MM.1S (cell line): Measurements from ENCODE around the gene TNIK.

Experiments used
- DNase-seq: peaks from one replicate; pipeline ENCODE4 v3.0.0-alpha.2; 2015
- H2AFZ ChIP-seq: fragments of 300-600 bp; sonication (generic); 2 replicates; pipeline ENCODE4 v1.6.0; 2016; ENCODE audit warnings: antibody characterized with exemption, low read length
- H3F3A ChIP-seq: fragments of 300-600 bp; sonication (generic); 2 replicates; pipeline ENCODE4 v1.6.1; 2016; ENCODE audit warnings: mild to moderate bottlenecking, antibody characterized with exemption, low read length, moderate library complexity, mixed read lengths; ENCODE audit not compliant: insufficient read depth
- H3K27ac ChIP-seq: fragments of 300-600 bp; sonication (generic); 2 replicates; pipeline ENCODE4 v1.5.1; 2016; ENCODE audit warnings: mild to moderate bottlenecking, low read length
- H3K27me3 ChIP-seq: fragments of 300-600 bp; sonication (generic); replicated peaks from 2 replicates; pipeline ENCODE4 v1.6.0; 2016; ENCODE audit warnings: low read length; ENCODE audit not compliant: insufficient read depth
- H3K36me3 ChIP-seq: fragments of 300-600 bp; sonication (generic); replicated peaks from 2 replicates; pipeline ENCODE4 v1.6.1; 2016; ENCODE audit warnings: mild to moderate bottlenecking, low read length, mixed read lengths; ENCODE audit not compliant: insufficient read depth
- H3K4me1 ChIP-seq: fragments of 300-600 bp; sonication (generic); 2 replicates; pipeline ENCODE4 v1.6.1; 2016; ENCODE audit warnings: low read length, mixed read lengths
- H3K4me2 ChIP-seq: fragments of 300-600 bp; sonication (generic); 2 replicates; pipeline ENCODE4 v1.6.0; 2016; ENCODE audit warnings: low read depth, low read length
- H3K4me3 ChIP-seq: fragments of 300-600 bp; sonication (generic); 2 replicates; pipeline ENCODE4 v1.5.1; 2016; ENCODE audit warnings: low read length, mixed read lengths
- H3K79me2 ChIP-seq: fragments of 300-600 bp; sonication (generic); 2 replicates; pipeline ENCODE4 v1.6.1; 2016; ENCODE audit warnings: mixed run types, low read length, mixed read lengths
- H3K9ac ChIP-seq: fragments of 300-600 bp; sonication (generic); 2 replicates; pipeline ENCODE4 v1.6.1; 2016; ENCODE audit warnings: low read length, mixed read lengths
- H3K9me2 ChIP-seq: fragments of 300-600 bp; sonication (generic); replicated peaks from 2 replicates; pipeline ENCODE4 v1.6.1; 2016; ENCODE audit warnings: mild to moderate bottlenecking, low read length, mixed read lengths; ENCODE audit not compliant: insufficient read depth
- H3K9me3 ChIP-seq: fragments of 300-600 bp; sonication (generic); replicated peaks from 2 replicates; pipeline ENCODE4 v1.6.1; 2016; ENCODE audit warnings: mild to moderate bottlenecking, low read length, mixed read lengths; ENCODE audit not compliant: insufficient read depth
- H4K20me1 ChIP-seq: fragments of 300-600 bp; sonication (generic); 2 replicates; pipeline ENCODE4 v1.6.1; 2016; ENCODE audit warnings: mild to moderate bottlenecking, low read length, moderate library complexity, mixed read lengths; ENCODE audit not compliant: insufficient read depth
- CTCF ChIP-seq: fragments of 300-600 bp; sonication (generic); IDR thresholded peaks from 2 replicates; pipeline ENCODE4 v1.5.1; 2016; ENCODE audit warnings: antibody characterized with exemption, low read length, mixed read lengths
- EZH2 ChIP-seq: fragments of 300-600 bp; sonication (generic); optimal IDR thresholded peaks from 2 replicates; pipeline ENCODE3; 2017; ENCODE audit warnings: low read depth, mild to moderate bottlenecking, antibody characterized with exemption, low read length, mixed read lengths
- EZH2phosphoT487 ChIP-seq: fragments of 300-600 bp; sonication (generic); IDR thresholded peaks from 2 replicates; pipeline ENCODE4 v1.6.1; 2018; ENCODE audit warnings: antibody characterized with exemption, low read length

The TNIK gene

GRCh38 chr3:171260466-171260865, 199.7 kb downstream of the TNIK start:
- H3K79me2 ChIP-seq, result no peaks in the 10 kb centered on the region
- H3K27ac ChIP-seq, result no peak overlapping the region
- H3K9me3 ChIP-seq, result no peaks in the 10 kb centered on the region
- no peak overlapping the region for H3K4me3 ChIP-seq
- no peak overlapping the region for H2AFZ ChIP-seq
- no peak for TF ChIP-seq EZH2phosphoT487
- TF ChIP-seq EZH2, result no peak
- TF ChIP-seq CTCF, result no peak
- no peak overlapping the region for H3K9ac ChIP-seq
- no peaks in the 10 kb centered on the region for H4K20me1 ChIP-seq
- no peaks in the 10 kb centered on the region for H3K36me3 ChIP-seq
- H3K27me3 ChIP-seq, result no peaks in the 10 kb centered on the region
- peaks cover 4% of the 10 kb centered on the region; the same call in 1 of the 2 replicates for H3F3A ChIP-seq
- no peaks in the 10 kb centered on the region for H3K9me2 ChIP-seq
- no peak overlapping the region for H3K4me2 ChIP-seq
- H3K4me1 ChIP-seq, result peaks cover 20% of the 10 kb centered on the region
- DNase-seq, result no peak

GRCh38 chr3:171258316-171258715, 201.9 kb downstream of the TNIK start:
- Histone ChIP-seq H3K79me2 (no peaks in the 10 kb centered on the region), H3F3A (peaks cover 12% of the 10 kb centered on the region; the same call in 1 of the 2 replicates), H3K4me1 (peaks cover 34% of the 10 kb centered on the region), H2AFZ (no peak overlapping the region), H3K27ac (no peak overlapping the region), H3K9ac (no peak overlapping the region), H3K4me3 (no peak overlapping the region), H3K9me3 (no peaks in the 10 kb centered on the region), H3K4me2 (no peak overlapping the region), H3K9me2 (no peaks in the 10 kb centered on the region), H3K36me3 (no peaks in the 10 kb centered on the region), H3K27me3 (no peaks in the 10 kb centered on the region), H4K20me1 (no peaks in the 10 kb centered on the region)
- TF ChIP-seq CTCF (no peak), EZH2 (no peak), EZH2phosphoT487 (no peak)
- DNase-seq, result no peak

GRCh38 chr3:171257251-171258203, 202.7 kb downstream of the TNIK start:
- H3K4me2 ChIP-seq, result no peak overlapping the region
- H3K9me2 ChIP-seq, result no peaks in the 10 kb centered on the region
- no peak overlapping the region for H3K9ac ChIP-seq
- no peaks in the 10 kb centered on the region for H3K36me3 ChIP-seq
- no peaks in the 10 kb centered on the region for H3K9me3 ChIP-seq
- no peak overlapping the region for H3K27ac ChIP-seq
- no peak for TF ChIP-seq EZH2
- DNase-seq, result no peak
- no peaks in the 10 kb centered on the region for H3K79me2 ChIP-seq
- peaks cover 34% of the 10 kb centered on the region for H3K4me1 ChIP-seq
- no peaks in the 10 kb centered on the region for H4K20me1 ChIP-seq
- H3F3A ChIP-seq, result peaks cover 12% of the 10 kb centered on the region; the same call in 1 of the 2 replicates
- no peaks in the 10 kb centered on the region for H3K27me3 ChIP-seq
- no peak overlapping the region for H2AFZ ChIP-seq
- H3K4me3 ChIP-seq, result no peak overlapping the region
